BLaER1 (cell line): ENCODE measurements around the gene RAB3GAP2.
"Not testable (repeated sequence)": the region's sequence is repeated elsewhere in the genome, so short reads cannot be mapped to it uniquely, and the experiment has no call there.

Source experiments
- H3K27ac ChIP-seq: shearing (Covaris generic); formaldehyde crosslinking; 2 replicates; pipeline ENCODE4 v1.8.1; 2022
- H3K27me3 ChIP-seq: shearing (Covaris generic); formaldehyde crosslinking; 2 replicates; pipeline ENCODE4 v1.8.1; 2022
- H3K36me3 ChIP-seq: shearing (Covaris generic); formaldehyde crosslinking; 2 replicates; pipeline ENCODE4 v1.8.1; 2022
- H3K4me1 ChIP-seq: shearing (Covaris generic); formaldehyde crosslinking; 2 replicates; pipeline ENCODE4 v1.8.1; 2022
- H3K4me2 ChIP-seq: shearing (Covaris generic); formaldehyde crosslinking; 2 replicates; pipeline ENCODE4 v1.8.1; 2022
- H3K4me3 ChIP-seq: shearing (Covaris generic); formaldehyde crosslinking; 2 replicates; pipeline ENCODE4 v1.8.1; 2022
- H3K9ac ChIP-seq: shearing (Covaris generic); formaldehyde crosslinking; 2 replicates; pipeline ENCODE4 v1.8.1; 2022
- H3K9me3 ChIP-seq: shearing (Covaris generic); formaldehyde crosslinking; 2 replicates; pipeline ENCODE4 v1.8.1; 2022
- H4K20me1 ChIP-seq: shearing (Covaris generic); formaldehyde crosslinking; 2 replicates; pipeline ENCODE4 v1.8.1; 2022
- Cebpa-rat ChIP-seq: shearing (Covaris generic); IDR thresholded peaks from 2 replicates; pipeline ENCODE4 v1.8.1; 2022

The RAB3GAP2 gene

DNA sequence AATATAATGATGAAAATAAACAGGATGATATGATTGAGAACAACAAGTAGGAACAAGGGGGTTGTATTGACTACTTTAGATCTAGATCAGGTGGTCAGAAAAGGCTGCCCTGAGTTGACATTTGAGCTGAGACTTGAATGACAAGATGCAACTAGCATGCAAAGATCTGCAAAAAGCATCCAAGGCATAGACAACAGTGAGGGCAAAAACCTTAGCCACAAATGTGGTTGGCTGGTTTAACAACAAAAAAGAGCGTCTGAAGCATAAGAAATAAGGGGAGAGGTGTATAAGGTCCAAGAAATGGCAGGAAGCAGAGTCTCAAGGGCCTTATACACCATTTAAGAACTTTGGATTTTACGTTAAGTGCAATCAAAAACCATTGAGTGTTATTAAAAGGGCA lies 3.2 kb downstream of the RAB3GAP2 start:
- peaks cover 29% of the 10 kb centered on the region for H3K9me3 ChIP-seq
- H3K9ac ChIP-seq, result no peak overlapping the region
- H3K27ac ChIP-seq, result no peak overlapping the region
- H3K27me3 ChIP-seq, result no peaks in the 10 kb centered on the region
- TF ChIP-seq Cebpa-rat, result no peak
- H3K36me3 ChIP-seq, result peaks cover 52% of the 10 kb centered on the region
- H3K4me3 ChIP-seq, result no peak overlapping the region
- H3K4me1 ChIP-seq, result peaks cover 21% of the 10 kb centered on the region
- H4K20me1 ChIP-seq, result peaks cover 5% of the 10 kb centered on the region; the same call in 1 of the 2 replicates
- H3K4me2 ChIP-seq, result peak overlapping the region; percentile 20; the same call in 1 of the 2 replicates

DNA sequence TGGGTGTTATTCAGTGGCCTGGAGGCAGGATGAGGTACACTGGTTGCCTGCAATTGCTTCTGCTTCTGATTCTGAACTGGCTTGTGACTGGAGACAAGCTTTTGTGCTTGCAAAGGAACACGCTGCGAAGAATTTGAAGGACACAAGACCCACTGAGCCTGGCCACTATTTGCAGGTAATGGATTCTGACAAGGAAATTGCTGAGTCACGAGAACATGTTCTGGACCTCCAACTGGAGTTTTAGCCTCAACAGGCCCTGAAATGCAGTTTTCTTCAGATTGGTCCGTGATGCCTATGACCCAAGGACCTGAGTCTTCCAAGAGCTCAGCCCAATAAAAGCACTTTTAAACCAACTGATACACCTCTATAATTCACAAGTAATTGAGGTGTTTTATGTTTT lies 4.6 kb downstream of the RAB3GAP2 start:
- H3K4me3 ChIP-seq, result no peak overlapping the region
- H3K4me1 ChIP-seq, result peaks cover 17% of the 10 kb centered on the region
- H4K20me1 ChIP-seq, result peaks cover 5% of the 10 kb centered on the region; the same call in 1 of the 2 replicates
- H3K9me3 ChIP-seq, result peaks cover 38% of the 10 kb centered on the region
- TF ChIP-seq Cebpa-rat, result no peak
- H3K27ac ChIP-seq, result no peak overlapping the region
- H3K36me3 ChIP-seq, result peaks cover 62% of the 10 kb centered on the region
- no peak overlapping the region for H3K4me2 ChIP-seq
- no peak overlapping the region for H3K9ac ChIP-seq
- H3K27me3 ChIP-seq, result no peaks in the 10 kb centered on the region

DNA sequence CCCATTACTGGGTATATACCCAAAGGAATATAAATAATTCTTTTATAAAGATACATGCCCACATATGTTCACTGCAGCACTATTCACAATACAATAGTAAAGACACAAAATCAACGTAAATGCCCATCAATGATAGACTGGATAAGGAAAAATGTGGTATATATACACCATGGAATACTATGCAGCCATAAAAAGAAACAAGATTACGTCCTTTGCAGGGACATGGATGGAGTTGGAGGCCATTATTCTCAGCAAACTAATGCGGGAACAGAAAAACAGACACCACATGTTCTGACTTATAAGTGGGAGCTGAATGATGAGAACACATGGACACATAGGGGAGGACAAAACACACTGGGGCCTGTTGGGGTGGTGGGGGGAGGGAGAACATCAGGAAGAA lies 12.0 kb downstream of the RAB3GAP2 start:
- H3K4me3 ChIP-seq, H3K9ac ChIP-seq, H3K27ac ChIP-seq, H3K4me2 ChIP-seq, H3K27me3 ChIP-seq, H3K4me1 ChIP-seq: not testable (repeated sequence)
- Histone ChIP-seq H4K20me1 (peaks cover 29% of the 10 kb centered on the region; the same call in 1 of the 2 replicates), H3K36me3 (peaks cover 51% of the 10 kb centered on the region; the same call in 1 of the 2 replicates), H3K9me3 (peaks cover 82% of the 10 kb centered on the region)

DNA sequence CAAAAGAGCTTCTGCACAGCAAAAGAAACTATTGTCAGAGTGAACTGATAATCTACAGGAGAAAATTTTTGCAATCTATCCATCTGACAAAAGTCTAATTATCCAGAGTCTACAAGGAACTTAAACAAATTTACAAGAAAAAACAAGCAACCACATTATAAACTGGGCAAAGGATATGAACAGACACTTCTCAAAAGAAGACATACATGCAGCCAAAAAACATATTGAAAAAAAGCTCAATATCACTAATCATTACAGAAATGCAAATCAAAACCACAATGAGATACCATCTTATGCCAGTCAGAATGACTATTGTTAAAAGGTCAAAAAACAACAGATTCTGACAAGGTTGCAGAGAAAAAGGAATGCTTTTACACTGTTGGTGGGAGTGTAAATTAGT lies 12.5 kb downstream of the RAB3GAP2 start:
- not testable (repeated sequence) for H3K27me3 ChIP-seq, H3K4me1 ChIP-seq, H3K4me2 ChIP-seq, H3K9ac ChIP-seq, H3K4me3 ChIP-seq, H3K27ac ChIP-seq
- peaks cover 83% of the 10 kb centered on the region for H3K9me3 ChIP-seq
- peaks cover 51% of the 10 kb centered on the region; the same call in 1 of the 2 replicates for H3K36me3 ChIP-seq
- H4K20me1 ChIP-seq, result peaks cover 30% of the 10 kb centered on the region; the same call in 1 of the 2 replicates

DNA sequence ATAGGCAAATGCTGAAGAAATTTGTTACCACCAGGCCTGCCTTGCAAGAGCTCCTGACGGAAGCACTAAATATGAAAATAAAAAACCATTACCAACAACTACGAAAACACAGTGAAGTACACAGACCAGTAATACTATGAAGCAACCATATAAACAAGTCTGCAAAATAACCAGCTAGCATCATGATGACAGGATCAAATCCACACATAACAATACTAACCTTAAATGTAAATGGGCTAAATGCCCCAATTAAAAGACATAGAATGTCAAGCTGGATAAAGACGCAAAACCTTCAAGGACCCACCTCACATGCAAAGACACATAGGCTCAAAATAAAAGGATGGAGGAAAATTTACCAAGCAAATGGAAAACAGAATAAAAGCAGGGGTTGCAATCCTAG lies 16.1 kb downstream of the RAB3GAP2 start:
- Histone ChIP-seq H3K9me3 (peaks cover 81% of the 10 kb centered on the region), H4K20me1 (peaks cover 30% of the 10 kb centered on the region; the same call in 1 of the 2 replicates), H3K36me3 (peaks cover 58% of the 10 kb centered on the region)
- H3K27ac ChIP-seq, H3K4me2 ChIP-seq, H3K4me1 ChIP-seq, H3K4me3 ChIP-seq, H3K27me3 ChIP-seq, H3K9ac ChIP-seq: not testable (repeated sequence)

DNA sequence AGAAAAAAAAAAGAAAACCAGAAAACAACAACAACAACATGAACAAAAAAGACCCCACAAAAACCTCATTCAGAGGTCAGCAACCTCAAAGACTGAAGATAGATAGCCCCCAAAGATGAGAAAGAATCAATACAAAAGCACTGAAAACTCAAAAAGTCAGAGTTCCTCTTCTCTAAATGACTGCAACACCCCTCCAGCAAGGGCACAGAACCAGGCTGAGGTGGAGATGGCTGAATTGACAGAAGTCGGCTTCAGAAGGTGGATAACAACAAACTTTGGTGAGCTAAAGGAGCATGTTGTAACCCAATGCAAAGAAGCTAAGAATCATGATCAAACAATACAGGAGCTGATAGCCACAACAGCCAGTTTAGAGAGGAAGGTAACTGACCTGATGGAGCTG lies 17.0 kb downstream of the RAB3GAP2 start:
- H3K27ac ChIP-seq, result no peak overlapping the region
- peaks cover 59% of the 10 kb centered on the region for H3K36me3 ChIP-seq

DNA sequence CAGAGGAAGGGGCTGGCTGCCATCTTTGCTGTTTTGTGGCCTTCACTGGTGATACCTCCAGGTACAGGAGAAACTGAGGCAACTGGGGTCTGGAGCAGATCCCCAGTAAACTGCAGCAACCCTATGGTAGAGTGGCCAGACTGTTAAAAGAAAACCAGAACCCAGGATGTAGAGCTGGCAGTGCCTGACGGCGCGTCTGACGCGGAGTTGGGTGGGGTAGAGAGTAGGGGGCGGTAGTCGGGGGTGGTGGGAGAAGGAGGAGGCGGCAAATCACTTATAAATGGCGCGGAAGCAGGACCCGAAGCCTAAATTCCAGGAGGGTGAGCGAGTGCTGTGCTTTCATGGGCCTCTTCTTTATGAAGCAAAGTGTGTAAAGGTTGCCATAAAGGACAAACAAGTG lies 19.0 kb downstream of the RAB3GAP2 start:
- H3K4me3 ChIP-seq, H3K27me3 ChIP-seq, H3K4me1 ChIP-seq, H3K4me2 ChIP-seq, H3K9ac ChIP-seq, H3K27ac ChIP-seq: not testable (repeated sequence)
- peaks cover 27% of the 10 kb centered on the region; the same call in 1 of the 2 replicates for H4K20me1 ChIP-seq
- H3K36me3 ChIP-seq, result peaks cover 73% of the 10 kb centered on the region
- peaks cover 81% of the 10 kb centered on the region for H3K9me3 ChIP-seq

More for the DNA sequence above, 17.0 kb downstream of the RAB3GAP2 start:
- peaks cover 30% of the 10 kb centered on the region; the same call in 1 of the 2 replicates for H4K20me1 ChIP-seq
- no peak overlapping the region for H3K4me3 ChIP-seq
- no peak for TF ChIP-seq Cebpa-rat
- H3K4me2 ChIP-seq, result no peak overlapping the region
- H3K4me1 ChIP-seq, result no peaks in the 10 kb centered on the region
- peaks cover 80% of the 10 kb centered on the region for H3K9me3 ChIP-seq
- no peak overlapping the region for H3K9ac ChIP-seq
- H3K27me3 ChIP-seq, result no peaks in the 10 kb centered on the region

DNA sequence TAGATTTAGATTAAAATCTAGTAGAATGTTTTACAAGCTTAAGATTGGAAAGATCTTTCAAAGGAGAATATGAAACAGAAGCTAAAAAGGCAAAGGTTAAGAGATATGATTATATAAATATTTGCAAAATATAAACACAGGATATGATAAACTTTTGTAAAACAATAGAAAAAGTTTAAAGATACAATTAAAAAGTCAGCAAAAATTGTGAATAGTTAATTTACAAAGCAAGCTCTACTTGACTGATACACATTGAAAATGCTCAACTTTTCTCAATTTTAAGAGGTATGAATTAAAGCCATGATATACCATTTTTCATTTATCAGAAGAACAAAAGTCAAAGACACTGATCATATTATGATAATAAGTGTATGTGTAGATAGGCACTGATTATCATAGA lies 21.0 kb downstream of the RAB3GAP2 start:
- H3K9ac ChIP-seq, result no peak overlapping the region
- no peak overlapping the region for H3K27ac ChIP-seq
- H3K4me3 ChIP-seq, result no peak overlapping the region
- no peak overlapping the region for H3K4me2 ChIP-seq
- no peaks in the 10 kb centered on the region for H3K27me3 ChIP-seq
- no peak for TF ChIP-seq Cebpa-rat
- H3K4me1 ChIP-seq, result no peaks in the 10 kb centered on the region
- peaks cover 72% of the 10 kb centered on the region for H3K9me3 ChIP-seq
- H3K36me3 ChIP-seq, result peaks cover 75% of the 10 kb centered on the region
- peaks cover 9% of the 10 kb centered on the region; the same call in 1 of the 2 replicates for H4K20me1 ChIP-seq

DNA sequence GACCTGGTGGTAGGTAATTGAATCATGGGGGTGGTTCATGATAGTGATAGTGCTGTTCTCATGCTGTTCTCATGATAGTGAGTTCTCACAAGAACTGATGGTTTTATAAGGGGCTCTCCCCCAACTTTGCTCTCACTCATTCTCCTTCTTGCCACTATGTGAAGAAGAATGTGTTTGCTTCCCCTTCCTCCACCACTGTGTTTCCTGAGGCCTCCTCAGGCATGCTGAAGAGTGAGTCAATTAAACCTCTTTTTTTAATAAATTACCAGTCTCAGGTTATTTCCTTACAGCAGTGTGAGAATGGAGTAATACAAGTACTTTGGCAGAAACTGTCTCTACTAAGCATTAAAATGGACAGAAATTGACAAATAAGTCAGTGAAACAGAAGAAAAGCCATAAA lies 21.6 kb downstream of the RAB3GAP2 start:
- H4K20me1 ChIP-seq, result peaks cover 5% of the 10 kb centered on the region; the same call in 1 of the 2 replicates
- H3K4me2 ChIP-seq, result no peak overlapping the region
- no peak overlapping the region for H3K27ac ChIP-seq
- H3K9ac ChIP-seq, result no peak overlapping the region
- peaks cover 74% of the 10 kb centered on the region for H3K9me3 ChIP-seq
- H3K36me3 ChIP-seq, result peaks cover 70% of the 10 kb centered on the region
- TF ChIP-seq Cebpa-rat, result no peak
- no peaks in the 10 kb centered on the region for H3K4me1 ChIP-seq
- no peaks in the 10 kb centered on the region for H3K27me3 ChIP-seq
- H3K4me3 ChIP-seq, result no peak overlapping the region

DNA sequence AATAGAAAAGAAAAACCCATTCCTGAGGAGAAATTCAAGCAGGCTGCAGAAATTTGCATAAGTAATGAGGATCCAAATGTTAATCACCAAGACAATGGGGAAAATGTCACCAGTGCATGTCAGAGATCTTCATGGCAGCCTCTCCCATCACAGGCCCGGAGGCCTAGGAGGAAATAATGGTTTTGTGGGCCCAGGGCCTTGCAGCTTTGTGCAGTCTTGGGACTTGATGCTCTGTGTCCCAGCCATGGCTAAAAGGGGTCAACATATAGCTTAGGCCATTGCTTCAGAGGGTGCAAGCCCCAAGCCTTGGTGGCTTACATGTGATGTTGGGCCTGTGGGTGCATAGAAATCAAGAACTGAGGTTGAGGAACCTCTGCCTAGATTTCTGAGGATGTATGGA lies 22.7 kb downstream of the RAB3GAP2 start:
- H3K9me3 ChIP-seq, result peaks cover 76% of the 10 kb centered on the region
- peaks cover 64% of the 10 kb centered on the region for H3K36me3 ChIP-seq
- TF ChIP-seq Cebpa-rat, result no peak

DNA sequence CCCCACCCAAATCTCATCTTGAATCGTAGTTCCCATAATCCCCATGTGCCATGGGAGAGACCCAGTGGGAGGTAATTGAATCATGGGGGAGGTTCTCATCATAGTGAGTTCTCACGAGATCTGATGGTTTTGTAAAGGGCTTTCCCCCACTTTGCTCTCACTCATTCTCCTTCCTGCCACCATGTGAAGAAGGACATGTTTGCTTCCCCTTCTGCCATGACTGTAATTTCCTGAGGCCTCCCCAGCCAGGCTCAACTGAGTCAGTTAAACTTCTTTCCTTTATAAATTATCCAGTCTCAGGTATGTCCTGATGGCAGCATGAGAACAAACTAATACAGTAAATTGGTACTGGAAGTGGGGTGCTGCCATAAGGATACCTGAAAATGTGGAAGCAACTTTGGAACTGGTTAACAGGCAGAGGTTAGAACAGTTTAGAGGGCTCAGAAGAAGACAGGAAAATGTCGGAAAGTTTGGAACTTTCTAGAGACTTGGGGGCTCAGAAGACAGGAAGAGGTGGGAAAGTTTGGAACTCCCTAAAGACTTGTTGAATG lies 23.5 kb downstream of the RAB3GAP2 start:
- Histone ChIP-seq H3K36me3 (peaks cover 59% of the 10 kb centered on the region), H3K4me3 (0 out of 2 replicates have a peak overlapping the region, but pooled peaks have one; percentile 22), H3K9me3 (peaks cover 76% of the 10 kb centered on the region)
- not testable (repeated sequence) for H4K20me1 ChIP-seq, H3K27me3 ChIP-seq, H3K27ac ChIP-seq, H3K4me2 ChIP-seq, H3K9ac ChIP-seq, H3K4me1 ChIP-seq

More for the DNA sequence above, 22.7 kb downstream of the RAB3GAP2 start:
- Histone ChIP-seq H3K27me3 (no peaks in the 10 kb centered on the region), H3K4me1 (no peaks in the 10 kb centered on the region), H4K20me1 (no peaks in the 10 kb centered on the region), H3K4me2 (no peak overlapping the region), H3K27ac (no peak overlapping the region), H3K9ac (no peak overlapping the region), H3K4me3 (0 out of 2 replicates have a peak overlapping the region, but pooled peaks have one; percentile 22)

DNA sequence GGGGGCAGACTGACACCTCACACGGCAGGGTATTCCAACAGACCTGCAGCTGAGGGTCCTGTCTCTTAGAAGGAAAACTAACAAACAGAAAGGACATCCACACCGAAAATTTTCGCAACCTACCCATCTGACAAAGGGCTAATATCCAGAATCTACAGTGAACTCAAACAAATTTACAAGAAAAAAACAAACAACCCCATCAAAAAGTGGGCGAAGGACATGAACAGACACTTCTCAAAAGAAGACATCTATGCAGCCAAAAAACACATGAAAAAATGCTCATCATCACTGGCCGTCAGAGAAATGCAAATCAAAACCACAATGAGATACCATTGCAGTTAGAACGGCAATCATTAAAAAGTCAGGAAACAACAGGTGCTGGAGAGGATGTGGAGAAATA lies 26.4 kb downstream of the RAB3GAP2 start:
- not testable (repeated sequence) for H4K20me1 ChIP-seq, H3K27me3 ChIP-seq, H3K4me1 ChIP-seq, H3K27ac ChIP-seq, H3K4me2 ChIP-seq, H3K4me3 ChIP-seq, H3K9ac ChIP-seq
- Histone ChIP-seq H3K36me3 (peaks cover 38% of the 10 kb centered on the region), H3K9me3 (peaks cover 49% of the 10 kb centered on the region)
